HG03139 (cell line): Measurements from ENCODE around the gene KIF22.

Experiments used
- ATAC-seq: cut with Tn5 transposase; IDR thresholded peaks from one replicate; pipeline ENCODE4 v1.9.1; 2021; ENCODE audit not compliant: unreplicated experiment

Gene KIF22

GRCh38 chr16:29836623-29837022 is 46.1 kb downstream of the KIF22 start:
- no peak for ATAC-seq

- no peak for ATAC-seq
Measured at GRCh38 chr16:29837841-29838240, 47.3 kb downstream of the KIF22 start.

GRCh38 chr16:29839822-29840221 is 49.3 kb downstream of the KIF22 start:
- ATAC-seq, result no peak

GRCh38 chr16:29840240-29840639 is 49.7 kb downstream of the KIF22 start:
- ATAC-seq, result no peak

- ATAC-seq, result no peak
Measured at GRCh38 chr16:29841631-29842030, 51.1 kb downstream of the KIF22 start.

GRCh38 chr16:29842732-29843346 is 52.3 kb downstream of the KIF22 start:
- no peak for ATAC-seq

GRCh38 chr16:29843931-29844330 is 53.4 kb downstream of the KIF22 start:
- no peak for ATAC-seq

- ATAC-seq, result no peak
Measured at GRCh38 chr16:29844575-29845331, 54.2 kb downstream of the KIF22 start.

- no peak for ATAC-seq
Measured at GRCh38 chr16:29845656-29846055, 55.1 kb downstream of the KIF22 start.

- no peak for ATAC-seq
Measured at GRCh38 chr16:29848420-29849297, 58.1 kb downstream of the KIF22 start.

- no peak for ATAC-seq
Measured at GRCh38 chr16:29849505-29849904, 59.0 kb downstream of the KIF22 start.

- no peak for ATAC-seq
Measured at GRCh38 chr16:29850998-29851397, 60.4 kb downstream of the KIF22 start.

GRCh38 chr16:29852654-29853053 is 62.1 kb downstream of the KIF22 start:
- no peak for ATAC-seq

- no peak for ATAC-seq
Measured at GRCh38 chr16:29854520-29855100, 64.1 kb downstream of the KIF22 start.
